ENCODE measurements around the gene PGGT1B.

- no peak for TF ChIP-seq EP300 (IDR thresholded peaks at IDR 0.05)
- no peak for TF ChIP-seq CTCF (IDR thresholded peaks at IDR 0.05)
Measured at GRCh38 chr5:115257981-115258380, 4.7 kb downstream of the PGGT1B start.
